ENCODE results near the gene C19orf44. TPM values are rescaled to one million over a fixed set of nuclear protein-coding genes. Genes with fewer than 3 reads are reported as not detected.
"Not testable (repeated sequence)": the region's sequence is repeated elsewhere in the genome, so short reads cannot be mapped to it uniquely, and the experiment has no call there.

C19orf44 gene
- total RNA-seq, 2 donors from 2014 or later, result 4.9 to 6.1 TPM

DNA sequence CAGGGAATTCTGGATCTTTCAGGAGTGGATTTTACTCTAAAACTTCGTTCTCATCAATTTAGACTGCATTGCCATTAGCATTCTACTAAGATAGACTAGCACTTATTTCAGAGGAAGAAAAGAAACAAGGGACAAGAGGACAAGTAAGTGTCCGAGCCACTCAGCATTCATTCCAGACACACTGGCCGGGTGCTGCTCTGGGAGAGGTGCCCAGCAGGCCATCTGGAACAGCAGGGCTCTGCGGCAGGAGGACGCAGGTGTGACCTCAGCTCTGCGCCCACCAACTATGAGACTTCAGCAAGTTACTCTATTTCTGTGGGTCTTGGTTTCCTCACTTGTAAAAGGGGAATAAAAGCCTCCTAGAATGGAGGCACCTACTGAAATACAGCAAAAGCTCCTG lies 28.6 kb upstream of the C19orf44 start:
- no peak for DNase-seq (ENCODE audit: low spot score)
- no peak for TF ChIP-seq CTCF (IDR thresholded peaks at IDR 0.05)
- ATAC-seq (ENCODE audit: insufficient number of reproducible peaks, low FRiP score, low read depth), result no peak

GRCh38 chr19:16470541-16470910 lies 25.7 kb upstream of the C19orf44 start:
- Histone ChIP-seq H3K9me3 (no peaks in the 10 kb centered on the region), H3K4me3 (peak overlapping the region; percentile 89), H3K36me3 (no peaks in the 10 kb centered on the region), H3K27me3 (replicated peaks; ENCODE audit: insufficient read depth) (no peaks in the 10 kb centered on the region), H3K27ac (no peak overlapping the region), H3K4me1 (ENCODE audit: control insufficient read depth in 1 of 2, low read depth in 2 of 2) (peaks cover 12 to 22% of the 10 kb centered on the region in 2 donors)
- ATAC-seq (ENCODE audit: insufficient number of reproducible peaks, low FRiP score, low read depth) (no peak), DNase-seq (ENCODE audit: low spot score) (no peak)
- no peak for TF ChIP-seq CTCF (IDR thresholded peaks at IDR 0.05)

More for the DNA sequence above, 28.6 kb upstream of the C19orf44 start:
- no peak overlapping the region for H3K4me3 ChIP-seq
- no peaks in the 10 kb centered on the region for H3K27me3 ChIP-seq (replicated peaks; ENCODE audit: insufficient read depth)
- no peaks in the 10 kb centered on the region for H3K36me3 ChIP-seq
- no peaks in the 10 kb centered on the region for H3K9me3 ChIP-seq
- peaks cover 12 to 21% of the 10 kb centered on the region in 2 donors for H3K4me1 ChIP-seq (ENCODE audit: control insufficient read depth in 1 of 2, low read depth in 2 of 2)
- no peak overlapping the region for H3K27ac ChIP-seq

GRCh38 chr19:16470911-16471811 lies 25.0 kb upstream of the C19orf44 start:
- H3K36me3 ChIP-seq, result no peaks in the 10 kb centered on the region
- no peak for TF ChIP-seq CTCF (IDR thresholded peaks at IDR 0.05)
- H3K27me3 ChIP-seq (replicated peaks; ENCODE audit: insufficient read depth), result no peaks in the 10 kb centered on the region
- H3K9me3 ChIP-seq, result no peaks in the 10 kb centered on the region
- H3K4me3 ChIP-seq, result peak overlapping the region; percentile 89
- H3K27ac ChIP-seq, result peak overlapping the region in 1 of 2 donors; percentile 55
- H3K4me1 ChIP-seq (ENCODE audit: control insufficient read depth in 1 of 2, low read depth in 2 of 2), result peaks cover 12 to 22% of the 10 kb centered on the region in 2 donors
- ATAC-seq (ENCODE audit: insufficient number of reproducible peaks, low FRiP score, low read depth) (no peak), DNase-seq (ENCODE audit: low spot score) (no peak)

DNA sequence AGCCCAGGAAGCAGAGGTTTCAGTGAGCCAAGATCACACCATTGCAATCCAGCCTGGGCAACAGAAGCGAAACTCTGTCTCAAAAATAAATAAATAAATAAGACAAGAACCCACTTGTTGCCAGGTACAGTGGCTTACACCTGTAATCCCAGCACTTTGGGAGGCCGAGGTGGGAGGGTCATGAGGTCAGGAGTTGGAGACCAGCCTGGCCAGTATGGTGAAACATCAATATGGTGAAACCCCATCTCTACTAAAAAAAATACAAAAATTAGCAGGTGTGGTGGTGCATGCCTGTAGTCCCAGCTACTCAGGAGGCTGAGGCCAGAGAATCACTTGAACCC lies 23.7 kb upstream of the C19orf44 start:
- DNase-seq (ENCODE audit: low spot score); ATAC-seq (ENCODE audit: insufficient number of reproducible peaks, low FRiP score, low read depth); H3K36me3 ChIP-seq; H3K9me3 ChIP-seq; H3K27me3 ChIP-seq (replicated peaks; ENCODE audit: insufficient read depth): not testable (repeated sequence)
- peak overlapping the region; percentile 89 for H3K4me3 ChIP-seq
- peaks cover 12 to 22% of the 10 kb centered on the region in 2 donors for H3K4me1 ChIP-seq (ENCODE audit: control insufficient read depth in 1 of 2, low read depth in 2 of 2)
- H3K27ac ChIP-seq, result peak overlapping the region; percentile 82

GRCh38 chr19:16472992-16473391 lies 23.2 kb upstream of the C19orf44 start:
- no peak for DNase-seq (ENCODE audit: low spot score)
- Histone ChIP-seq H3K27me3 (replicated peaks; ENCODE audit: insufficient read depth) (no peaks in the 10 kb centered on the region), H3K9me3 (no peaks in the 10 kb centered on the region), H3K4me1 (ENCODE audit: control insufficient read depth in 1 of 2, low read depth in 2 of 2) (peaks cover 12 to 22% of the 10 kb centered on the region in 2 donors), H3K36me3 (no peaks in the 10 kb centered on the region), H3K4me3 (no peak overlapping the region), H3K27ac (no peak overlapping the region)
- no peak for ATAC-seq (ENCODE audit: insufficient number of reproducible peaks, low FRiP score, low read depth)
- no peak for TF ChIP-seq CTCF (IDR thresholded peaks at IDR 0.05)
